Measurements from ENCODE around the gene ACYP2.
"Not testable (repeated sequence)": the region's sequence is repeated elsewhere in the genome, so short reads cannot be mapped to it uniquely, and the experiment has no call there.

Gene ACYP2

DNA sequence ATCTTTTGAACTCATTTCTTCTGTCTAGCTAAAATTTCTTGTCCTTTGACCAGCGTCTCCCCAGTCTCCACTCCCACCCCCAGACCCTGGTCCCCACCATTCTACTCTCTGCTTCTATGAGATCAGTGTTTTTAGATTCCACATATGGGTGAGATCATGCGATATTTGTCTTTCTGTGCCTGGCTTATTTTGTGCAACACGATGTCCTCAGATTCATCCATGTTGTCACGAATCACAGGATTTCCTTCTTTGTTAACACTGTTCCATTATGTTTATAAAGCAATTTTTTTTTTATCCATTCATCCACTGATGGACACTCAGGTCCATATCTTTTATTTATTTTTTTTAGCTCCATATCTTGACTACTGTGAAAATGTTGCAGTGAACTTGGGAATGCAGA, 16.0 kb upstream of the ACYP2 start:
- no peak for DNase-seq

DNA sequence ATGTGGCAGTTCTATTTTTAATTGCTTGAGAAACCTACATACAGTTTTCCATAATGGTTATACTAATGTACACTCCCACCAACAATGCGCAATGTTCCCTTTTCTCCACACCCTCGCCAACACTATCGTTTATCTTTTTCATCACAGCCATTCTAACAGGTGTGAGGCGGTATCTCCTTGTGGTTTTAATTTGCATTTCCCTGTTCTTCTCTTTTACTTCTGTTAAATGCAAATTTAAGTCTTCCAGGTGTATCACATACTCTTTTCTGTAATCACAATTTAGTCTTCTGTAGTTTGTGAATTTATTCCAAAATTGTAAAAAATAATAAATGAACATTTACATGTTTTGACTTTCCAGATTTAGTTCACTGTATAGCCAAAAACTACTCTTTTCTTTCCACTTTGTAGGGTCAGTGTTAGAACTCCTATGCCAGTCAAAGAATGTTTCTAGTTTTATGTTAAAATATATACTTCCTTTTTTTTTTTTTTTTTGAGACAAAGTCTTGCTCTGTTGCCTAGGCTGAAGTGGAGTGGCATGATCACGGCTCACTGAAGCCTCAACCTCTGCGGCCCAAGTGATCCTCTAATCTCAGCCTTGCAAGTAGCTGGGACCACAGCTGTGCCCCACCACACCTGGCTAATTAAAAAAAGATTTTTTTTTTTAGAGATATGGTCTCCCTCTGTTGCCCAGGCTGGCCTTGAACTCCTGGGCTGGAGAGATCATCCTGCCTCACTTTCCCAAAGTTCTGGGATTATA, 15.4 kb upstream of the ACYP2 start:
- DNase-seq: no peak

DNA sequence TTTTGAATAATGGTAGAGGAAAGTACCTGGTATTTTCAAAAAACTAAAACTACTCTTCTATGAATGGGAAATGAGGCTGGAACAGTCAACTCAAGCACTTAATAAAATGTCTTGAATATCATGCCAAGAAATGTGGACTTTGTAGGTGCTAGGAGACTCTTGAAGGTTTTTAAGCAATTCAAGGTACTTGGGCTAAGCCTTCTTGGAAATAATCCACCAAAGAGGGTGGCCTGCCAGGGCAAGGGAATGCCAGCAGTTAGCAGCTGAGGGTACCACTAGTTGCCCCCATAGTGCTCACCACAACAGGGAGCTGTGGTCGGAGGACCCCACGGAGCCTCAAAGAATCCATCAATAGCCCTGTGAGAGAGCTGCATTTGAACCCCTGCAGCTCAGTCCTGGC, 14.6 kb upstream of the ACYP2 start:
- DNase-seq: no peak

DNA sequence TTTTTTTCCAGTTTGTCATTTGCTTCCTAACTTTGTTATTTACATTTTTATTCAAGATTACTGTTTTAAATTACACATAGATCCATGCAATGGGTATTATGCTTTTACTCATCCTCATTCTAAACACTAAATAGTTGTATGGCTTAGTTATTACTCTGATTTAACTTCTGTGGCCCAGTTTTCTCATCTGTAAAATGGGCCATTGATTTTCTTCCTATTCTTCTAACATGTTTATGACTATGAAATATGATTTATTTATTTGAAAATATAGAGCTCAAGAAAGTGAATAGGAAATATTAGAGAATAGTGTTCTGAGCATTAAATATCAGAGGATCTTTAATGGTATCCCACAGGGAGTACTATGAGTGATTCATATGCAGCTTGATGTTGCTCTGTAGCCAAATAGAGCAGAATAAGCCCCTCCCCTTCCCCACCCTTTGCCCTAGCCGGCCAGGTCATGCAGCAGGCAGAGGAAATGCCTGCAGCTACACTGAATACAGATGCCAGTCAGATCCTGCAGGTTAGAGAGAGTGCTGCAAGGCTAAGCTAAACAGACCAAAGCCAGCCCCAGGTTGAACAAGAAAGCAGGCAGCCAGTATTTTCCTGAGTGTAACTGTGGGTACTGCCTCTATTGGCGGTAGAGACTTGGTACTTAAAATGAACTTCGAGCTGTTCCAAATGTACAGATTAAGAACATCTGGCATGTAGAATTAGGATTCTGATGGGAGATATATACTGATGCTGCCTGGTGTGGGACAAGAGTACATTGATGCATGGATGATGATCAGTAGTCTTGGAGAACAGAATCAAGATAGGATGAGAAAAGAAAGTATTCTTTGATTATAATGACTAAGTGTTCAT, 11.7 kb upstream of the ACYP2 start:
- DNase-seq: peak; percentile 43

DNA sequence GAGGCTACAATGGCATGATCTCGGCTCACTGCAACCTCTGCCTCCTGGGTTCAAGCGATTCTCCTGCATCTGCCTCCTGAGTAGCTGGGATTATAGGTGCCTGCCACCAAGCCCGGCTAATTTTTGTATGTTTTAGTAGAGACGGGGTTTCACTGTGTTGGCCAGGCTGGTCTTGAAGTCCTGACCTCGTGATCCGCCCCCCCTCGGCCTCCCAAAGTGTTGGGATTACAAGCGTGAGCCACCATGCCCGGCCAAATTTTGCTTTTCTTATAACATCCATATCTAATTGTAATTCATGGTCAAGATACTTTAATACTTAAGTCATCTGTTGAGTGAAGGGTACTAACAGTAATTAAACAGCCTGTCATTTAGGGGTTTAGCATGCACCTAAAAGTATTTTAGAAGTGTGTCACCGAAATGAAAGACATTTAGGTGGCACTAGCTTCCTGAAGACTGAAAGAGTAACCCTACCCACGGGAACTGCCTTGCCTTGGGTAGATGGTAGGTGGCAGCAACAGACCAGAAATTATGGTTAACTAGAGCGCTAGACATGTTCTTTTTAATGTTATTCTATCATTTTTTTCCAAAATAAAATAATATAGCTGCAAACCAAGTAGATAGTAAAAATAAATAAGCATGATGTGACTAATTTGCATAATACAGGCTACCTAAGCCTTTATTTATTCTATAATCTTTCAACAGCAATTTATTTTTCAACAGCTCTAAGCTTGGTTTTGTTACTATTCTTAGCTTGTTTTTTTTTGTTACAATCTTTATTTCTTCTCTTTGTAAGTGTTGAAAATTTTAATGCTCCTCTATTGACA, 8.6 kb upstream of the ACYP2 start:
- peak; percentile 34 for DNase-seq

DNA sequence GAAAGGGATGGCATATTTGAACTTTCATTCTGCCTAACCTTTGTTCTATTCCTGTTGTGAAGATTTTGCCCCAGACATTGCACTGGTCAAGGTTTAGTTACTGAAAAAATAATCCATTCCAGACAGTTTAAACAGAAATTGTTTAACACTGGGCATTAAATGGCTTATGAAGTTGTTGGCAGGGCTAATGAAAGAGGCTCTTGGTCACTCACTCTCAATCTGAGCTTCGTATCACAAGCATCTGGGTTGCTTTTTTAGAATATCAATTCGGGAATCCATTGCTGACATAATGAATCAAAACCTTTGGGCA, 8.0 kb upstream of the ACYP2 start:
- DNase-seq: no peak

DNA sequence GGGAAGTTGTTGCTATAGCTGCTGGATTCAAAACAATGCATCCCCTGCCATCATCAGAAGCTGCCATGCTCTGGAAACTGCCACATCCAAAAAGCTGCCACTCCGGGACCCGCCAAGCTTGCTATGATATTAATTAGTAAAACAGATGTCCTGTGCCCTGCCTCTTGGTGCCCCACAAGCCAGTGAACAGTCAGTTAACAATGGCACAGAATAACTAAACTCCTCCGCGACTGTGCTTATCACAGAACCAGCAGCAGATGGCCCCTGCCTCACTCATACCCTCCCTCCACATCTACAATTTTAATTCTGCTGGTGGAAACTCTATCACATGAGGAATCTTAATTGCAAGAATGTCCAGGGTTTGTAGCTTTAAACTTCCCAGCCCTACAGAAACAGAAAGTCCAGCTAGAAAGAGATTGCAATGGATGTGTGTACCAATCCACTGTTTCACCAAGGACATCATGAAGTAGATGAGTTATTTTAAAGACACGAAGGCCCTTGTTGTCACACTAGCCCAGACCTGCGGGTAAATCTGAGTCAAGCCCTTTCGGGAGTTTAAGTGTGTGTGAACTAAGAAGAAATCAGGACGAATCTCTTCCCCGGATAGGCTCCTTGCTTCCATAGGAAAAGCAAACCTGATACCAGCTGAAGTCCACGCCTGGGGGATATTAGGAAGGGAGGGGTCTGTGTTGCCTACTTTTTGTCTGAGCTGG, 7.4 kb upstream of the ACYP2 start:
- no peak for DNase-seq

DNA sequence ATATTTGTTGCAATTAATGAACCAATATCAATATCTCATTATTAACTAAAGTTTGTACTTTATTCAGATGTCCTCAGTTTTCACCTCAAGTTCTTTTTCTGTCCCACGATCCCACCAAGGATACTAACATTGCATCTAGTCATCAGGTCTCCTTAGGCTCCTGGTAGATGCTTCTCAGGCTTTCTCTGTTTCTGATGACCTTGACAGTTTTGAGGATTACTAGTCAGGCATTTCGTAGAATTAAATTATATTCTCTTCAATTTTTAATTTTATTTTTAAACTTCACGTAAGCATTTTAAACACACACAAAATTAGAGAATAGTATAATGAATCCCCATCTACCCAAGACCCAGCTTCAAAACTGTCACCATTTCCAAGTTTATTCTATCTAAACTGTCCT, 5.6 kb upstream of the ACYP2 start:
- DNase-seq: no peak

DNA sequence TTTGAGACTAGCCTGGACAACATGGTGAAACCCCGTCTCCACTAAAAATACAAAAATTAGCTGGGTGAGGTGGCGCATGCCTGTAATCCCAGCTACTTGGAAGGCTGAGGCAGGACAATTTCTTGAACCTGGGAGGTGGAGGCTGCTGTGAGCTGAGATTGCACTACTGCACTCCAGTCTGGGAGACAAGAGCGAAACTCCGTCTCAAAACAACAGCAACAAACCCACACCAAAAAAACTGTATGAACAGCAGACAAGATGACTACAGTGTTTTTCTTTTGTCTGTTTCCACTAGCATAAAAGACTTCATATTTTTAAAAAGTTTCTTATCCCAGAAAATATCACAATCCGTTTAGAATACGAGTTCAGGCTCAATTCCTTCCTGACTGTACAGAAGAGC, 936 bp upstream of the ACYP2 start:
- not testable (repeated sequence) for DNase-seq

DNA sequence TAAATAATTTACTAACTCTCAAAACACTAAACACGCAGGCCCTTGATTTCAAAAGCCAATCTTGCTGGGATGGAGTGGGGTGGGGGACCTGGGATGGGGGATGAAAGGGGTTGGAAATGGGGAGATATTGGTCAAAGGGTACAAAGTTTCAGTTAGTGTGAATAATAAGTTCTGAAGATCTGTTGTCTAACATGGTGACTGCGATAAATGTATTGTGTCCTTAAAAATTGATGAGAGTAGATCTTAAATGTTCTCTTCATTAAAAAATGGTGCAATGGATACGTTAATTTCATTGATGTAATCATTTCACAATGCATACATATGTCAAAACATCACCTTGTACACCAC, 505 bp upstream of the ACYP2 start:
- no peak for DNase-seq

DNA sequence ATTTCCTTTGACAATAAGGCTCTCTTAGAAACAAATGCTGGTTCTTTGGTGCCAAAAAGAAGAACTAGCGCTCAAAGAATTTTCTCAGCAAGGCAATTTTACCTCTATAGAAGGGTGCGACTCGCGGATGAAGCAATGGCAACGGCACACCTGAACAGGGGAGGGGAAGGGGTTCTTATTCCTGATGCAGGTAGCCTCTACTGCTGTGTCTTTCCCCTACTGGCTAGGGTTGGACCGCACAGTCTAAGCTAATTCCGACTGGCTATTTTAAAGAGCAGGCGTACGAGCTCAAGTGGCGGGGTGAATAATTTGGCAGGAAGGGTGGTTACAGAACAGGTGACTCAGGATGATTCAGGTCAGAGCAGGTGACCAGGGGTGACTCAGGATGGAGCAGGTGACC, 1.2 kb downstream of the ACYP2 start:
- DNase-seq: not testable (repeated sequence)

DNA sequence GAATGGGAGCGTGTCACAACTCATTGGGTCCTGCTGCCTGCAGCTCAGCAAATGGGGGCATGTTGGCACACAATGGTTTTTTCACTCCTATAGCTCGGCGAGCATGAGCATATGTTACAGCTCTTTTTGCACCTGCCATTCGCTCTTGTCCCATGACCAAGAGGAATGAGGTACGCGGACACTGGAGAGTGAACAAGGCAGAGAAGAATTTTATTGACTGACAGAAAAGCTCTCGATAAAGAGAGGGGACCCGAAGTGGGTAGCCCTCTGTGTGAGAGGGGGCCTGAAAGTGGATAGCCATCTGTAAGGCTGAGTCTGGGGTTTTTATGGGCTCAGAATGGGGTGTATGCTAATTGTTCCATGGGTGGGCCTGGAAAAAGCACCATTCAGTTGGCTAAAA, 5.5 kb downstream of the ACYP2 start:
- DNase-seq: no peak

DNA sequence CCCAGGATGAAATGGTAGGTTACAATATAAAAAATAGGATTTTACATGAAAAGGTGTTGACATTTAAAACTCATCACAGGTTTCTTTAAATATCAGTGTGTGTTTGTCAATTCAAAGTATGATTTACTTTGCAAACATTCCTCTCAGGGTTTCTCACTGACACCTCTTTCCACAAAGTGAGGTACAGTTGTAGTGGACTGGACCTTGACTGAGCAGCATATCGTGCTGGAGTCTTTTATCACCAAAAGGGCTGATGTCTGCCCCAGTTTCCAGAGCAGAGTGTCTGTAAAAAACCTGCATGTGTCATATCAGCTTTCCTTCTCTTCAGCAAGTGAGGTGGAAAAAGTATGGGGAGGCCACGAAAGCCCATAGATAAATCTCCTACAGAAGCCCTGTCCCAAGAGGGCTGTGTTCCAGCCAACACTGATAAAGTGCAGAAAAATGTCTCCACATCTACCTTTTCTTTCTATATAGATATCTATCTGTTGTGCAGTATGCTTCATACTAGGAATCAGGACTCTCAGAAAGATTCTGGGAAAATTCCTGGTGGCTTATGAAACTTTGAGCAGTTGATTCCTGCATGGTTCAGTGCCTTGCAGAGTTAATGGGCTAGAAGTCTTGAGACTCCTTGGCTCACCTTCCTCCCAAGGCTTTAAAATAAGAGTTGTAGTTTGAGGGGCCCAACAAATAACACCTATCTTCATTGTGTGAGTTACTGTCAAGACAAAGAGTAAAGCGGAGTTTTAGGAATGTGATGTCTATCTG, 6.9 kb downstream of the ACYP2 start:
- DNase-seq: no peak

DNA sequence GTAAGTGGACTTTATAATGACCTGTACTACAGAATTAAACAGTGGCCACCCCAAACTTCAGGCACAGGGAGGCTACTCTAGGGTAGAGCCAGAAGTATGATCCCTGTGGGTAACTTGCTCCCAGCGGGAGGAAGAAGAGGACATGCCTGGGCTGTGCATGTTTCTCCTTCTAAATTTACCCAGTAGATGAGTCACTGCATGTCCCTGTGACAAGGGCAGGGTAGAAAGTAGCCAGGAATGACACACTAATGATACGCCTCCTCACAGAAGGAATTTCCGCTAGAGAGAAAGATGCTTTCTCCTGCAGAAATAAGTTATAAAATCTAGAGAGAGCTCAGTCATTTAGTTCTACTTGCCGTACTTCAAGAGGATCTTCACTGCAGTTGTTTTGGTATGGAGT, 7.5 kb downstream of the ACYP2 start:
- peak; percentile 51 for DNase-seq

DNA sequence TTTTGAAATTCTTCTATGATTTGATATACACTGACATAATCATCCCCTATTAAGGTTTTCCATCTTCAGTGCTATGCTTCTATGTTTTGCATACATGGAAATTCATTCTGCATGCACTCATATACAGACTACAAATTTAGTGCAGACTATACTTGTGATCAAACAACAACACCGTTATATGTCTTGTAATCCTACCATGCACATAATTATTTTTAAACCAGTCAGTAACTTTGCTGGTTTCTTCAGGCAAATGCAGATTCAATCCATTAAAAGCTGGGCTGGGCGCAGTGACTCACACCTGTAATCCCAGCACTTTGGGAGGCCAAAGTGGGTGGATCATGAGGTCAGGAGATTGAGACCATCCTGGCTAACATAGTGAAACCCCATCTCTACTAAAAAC, 11.8 kb downstream of the ACYP2 start:
- DNase-seq: not testable (repeated sequence)

DNA sequence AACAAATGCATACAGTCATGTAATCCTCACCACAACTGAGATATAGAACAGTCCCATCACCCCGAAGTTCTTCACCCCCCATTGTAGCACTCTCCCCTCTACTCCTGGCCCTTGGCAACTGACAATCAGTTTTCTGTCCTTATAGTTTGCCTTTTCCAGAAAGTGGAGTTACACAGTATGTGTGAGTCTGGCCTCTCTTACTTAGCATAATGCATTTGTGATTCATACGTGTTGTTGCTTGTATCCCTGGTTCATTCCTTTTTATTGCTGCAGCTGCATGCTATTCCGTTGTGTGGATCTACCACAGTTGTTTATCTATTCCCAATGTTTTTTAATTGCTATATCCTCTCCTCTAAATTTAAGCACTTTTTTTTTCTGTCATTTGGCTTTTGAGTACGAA, 17.6 kb downstream of the ACYP2 start:
- no peak for DNase-seq

DNA sequence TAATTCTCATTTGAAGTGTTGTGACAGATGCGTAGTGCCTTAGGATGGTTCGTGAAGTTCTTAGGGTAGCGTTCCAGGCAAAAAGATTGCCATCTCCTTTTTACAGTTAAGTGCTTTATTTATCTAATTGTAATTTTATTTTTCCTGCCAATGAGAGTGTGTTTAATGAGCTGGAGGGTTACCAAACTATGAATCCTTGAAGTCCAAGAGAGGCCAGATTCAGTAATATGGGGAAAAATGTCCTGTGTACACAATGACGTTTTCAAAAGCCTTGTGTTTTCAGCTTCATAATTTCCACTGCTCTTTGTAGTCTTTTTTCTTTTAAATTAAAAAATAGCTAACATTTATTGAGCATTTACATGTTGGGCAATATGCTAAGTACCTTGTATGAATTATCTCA, 23.8 kb downstream of the ACYP2 start:
- no peak for DNase-seq

DNA sequence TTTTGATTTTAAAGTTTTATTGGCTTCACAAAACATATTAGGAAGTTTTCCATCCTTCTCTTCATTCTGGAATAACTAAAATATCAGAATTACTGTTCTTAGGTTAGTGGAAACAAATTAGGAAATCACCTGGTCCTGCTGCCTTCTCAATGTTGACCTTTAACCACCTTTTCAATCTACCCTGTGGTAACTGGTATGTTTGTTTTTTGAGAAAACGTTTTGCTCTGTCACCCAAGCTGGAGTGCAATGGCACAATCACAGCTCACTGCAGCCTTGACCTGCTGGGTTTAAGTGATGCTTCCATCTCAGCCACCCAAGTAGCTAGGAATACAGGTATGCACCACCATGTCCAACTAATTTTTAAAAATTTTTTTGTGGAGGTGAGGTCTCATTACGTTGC, 28.4 kb downstream of the ACYP2 start:
- no peak for DNase-seq

DNA sequence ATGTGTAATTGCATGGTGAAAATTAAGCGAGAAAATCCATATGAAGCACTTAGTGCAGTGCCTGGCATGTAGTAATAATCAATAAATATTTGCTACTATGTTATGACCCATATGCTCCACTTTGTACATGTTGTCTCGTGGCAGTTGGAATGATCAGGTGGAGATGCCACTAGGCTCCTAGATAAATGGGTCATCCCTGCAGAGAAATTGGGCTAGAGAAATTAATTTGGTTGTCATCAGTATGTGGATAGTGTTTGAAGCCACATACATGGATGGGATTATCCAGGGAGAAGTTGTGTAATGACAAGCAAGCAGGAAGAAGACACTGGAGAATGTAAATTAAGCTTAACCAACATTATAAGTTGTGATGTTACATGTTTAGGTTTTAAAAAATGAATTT, 33.0 kb downstream of the ACYP2 start:
- DNase-seq: no peak

DNA sequence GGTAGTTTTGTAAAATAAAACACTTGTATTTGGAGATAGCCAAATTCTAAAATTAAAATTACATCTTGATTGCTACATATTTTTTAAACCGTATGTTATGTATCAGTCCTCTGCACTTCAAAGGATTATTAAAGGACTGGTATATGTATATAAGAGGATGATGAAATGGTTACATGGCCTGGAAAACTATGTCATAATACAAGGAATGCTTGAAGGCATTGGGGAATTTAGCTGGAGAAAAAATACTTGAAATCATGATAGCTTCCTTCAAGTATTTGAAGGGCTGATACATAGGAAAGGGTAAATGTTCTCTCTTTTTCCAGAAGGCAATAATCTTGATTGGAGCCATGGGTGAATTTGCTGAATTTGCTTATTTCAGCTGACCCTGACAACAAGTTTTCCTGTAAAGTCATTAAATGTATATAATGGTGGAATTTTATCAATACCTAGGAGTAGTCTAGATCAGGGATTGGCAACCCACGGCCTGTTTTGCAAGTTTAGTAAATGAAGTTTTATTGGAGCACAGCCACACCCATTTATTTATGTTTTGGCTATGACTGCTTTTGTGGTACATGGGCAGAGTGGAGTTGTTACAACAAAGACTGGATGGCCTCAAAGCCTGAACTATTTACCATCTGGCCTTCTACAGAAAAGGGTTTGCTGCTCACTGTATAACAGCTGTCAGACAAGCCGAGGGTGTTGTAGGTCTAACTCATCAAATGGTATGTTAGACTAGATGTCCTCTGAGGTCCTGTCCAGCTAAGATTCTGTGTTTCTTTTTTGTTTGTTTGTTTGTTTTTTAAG, 34.4 kb downstream of the ACYP2 start:
- DNase-seq: peak; percentile 80

DNA sequence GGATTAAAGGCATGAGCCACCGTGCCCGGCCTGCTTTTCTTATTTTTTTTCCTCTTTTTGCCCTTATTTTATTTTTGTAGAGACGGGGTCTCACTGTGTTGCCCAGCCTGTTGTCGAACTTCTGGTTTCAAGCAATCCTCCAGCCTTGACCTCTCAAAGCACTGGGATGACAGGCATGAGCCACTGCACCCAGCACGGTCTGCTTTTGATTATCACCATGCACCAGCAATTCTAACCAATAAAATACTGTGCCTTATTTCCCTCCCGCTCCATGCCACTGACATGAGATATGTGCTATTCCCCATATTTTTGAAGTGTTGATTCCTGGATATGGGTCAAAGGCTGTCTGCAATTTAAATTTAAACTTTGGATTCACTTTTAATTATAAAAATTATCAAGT, 42.9 kb downstream of the ACYP2 start:
- DNase-seq: peak; percentile 9
